Astrocyte of the spinal cord (primary cell): ENCODE data around the gene IRGC.

Experiments used
- DNase-seq: peaks from one replicate; pipeline ENCODE4 v3.0.0; 2011; ENCODE audit warnings: low read depth, low spot score
- H3K4me3 ChIP-seq: 2 replicates; pipeline ENCODE4 v1.5.1; 2011; ENCODE audit warnings: low read depth, mild to moderate bottlenecking, low read length, moderate library complexity
- in situ Hi-C: cut with HindIII; loops from 2 replicates; pipeline ENCODE4 v1.10.0; 2017; ENCODE audit warnings: low sequenced_read_pairs
- TF ChIP-seq, protein P1 (sequence below): IDR thresholded peaks from 2 replicates; pipeline ENCODE4 v1.5.1; 2012; ENCODE audit warnings: low read depth, mild to moderate bottlenecking, low read length, inconsistent platforms

The IRGC gene

GRCh38 chr19:43715776-43716175 is at the start of gene IRGC:
IRGC (plus strand) TSS chr19:43716076; CDS start chr19:43718559, 2,483 bp downstream.
- DNase-seq: no peak
- TF ChIP-seq, protein P1, sequence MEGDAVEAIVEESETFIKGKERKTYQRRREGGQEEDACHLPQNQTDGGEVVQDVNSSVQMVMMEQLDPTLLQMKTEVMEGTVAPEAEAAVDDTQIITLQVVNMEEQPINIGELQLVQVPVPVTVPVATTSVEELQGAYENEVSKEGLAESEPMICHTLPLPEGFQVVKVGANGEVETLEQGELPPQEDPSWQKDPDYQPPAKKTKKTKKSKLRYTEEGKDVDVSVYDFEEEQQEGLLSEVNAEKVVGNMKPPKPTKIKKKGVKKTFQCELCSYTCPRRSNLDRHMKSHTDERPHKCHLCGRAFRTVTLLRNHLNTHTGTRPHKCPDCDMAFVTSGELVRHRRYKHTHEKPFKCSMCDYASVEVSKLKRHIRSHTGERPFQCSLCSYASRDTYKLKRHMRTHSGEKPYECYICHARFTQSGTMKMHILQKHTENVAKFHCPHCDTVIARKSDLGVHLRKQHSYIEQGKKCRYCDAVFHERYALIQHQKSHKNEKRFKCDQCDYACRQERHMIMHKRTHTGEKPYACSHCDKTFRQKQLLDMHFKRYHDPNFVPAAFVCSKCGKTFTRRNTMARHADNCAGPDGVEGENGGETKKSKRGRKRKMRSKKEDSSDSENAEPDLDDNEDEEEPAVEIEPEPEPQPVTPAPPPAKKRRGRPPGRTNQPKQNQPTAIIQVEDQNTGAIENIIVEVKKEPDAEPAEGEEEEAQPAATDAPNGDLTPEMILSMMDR: no peak
- H3K4me3 ChIP-seq: no peak within 1 kb of the TSS
- in situ Hi-C loops: no loop called here

GRCh38 chr19:43667126-43667875 is 48.6 kb upstream of the IRGC start:
- no peak for DNase-seq
- in situ Hi-C loops: no loop called here
- peak overlapping the region; percentile 91 for H3K4me3 ChIP-seq
- TF ChIP-seq, protein P1: no peak

GRCh38 chr19:43667876-43668405 is 47.9 kb upstream of the IRGC start:
- DNase-seq: no peak
- peak overlapping the region; percentile 91 for H3K4me3 ChIP-seq
- in situ Hi-C loops: no loop called here
- TF ChIP-seq, protein P1: no peak

DNA sequence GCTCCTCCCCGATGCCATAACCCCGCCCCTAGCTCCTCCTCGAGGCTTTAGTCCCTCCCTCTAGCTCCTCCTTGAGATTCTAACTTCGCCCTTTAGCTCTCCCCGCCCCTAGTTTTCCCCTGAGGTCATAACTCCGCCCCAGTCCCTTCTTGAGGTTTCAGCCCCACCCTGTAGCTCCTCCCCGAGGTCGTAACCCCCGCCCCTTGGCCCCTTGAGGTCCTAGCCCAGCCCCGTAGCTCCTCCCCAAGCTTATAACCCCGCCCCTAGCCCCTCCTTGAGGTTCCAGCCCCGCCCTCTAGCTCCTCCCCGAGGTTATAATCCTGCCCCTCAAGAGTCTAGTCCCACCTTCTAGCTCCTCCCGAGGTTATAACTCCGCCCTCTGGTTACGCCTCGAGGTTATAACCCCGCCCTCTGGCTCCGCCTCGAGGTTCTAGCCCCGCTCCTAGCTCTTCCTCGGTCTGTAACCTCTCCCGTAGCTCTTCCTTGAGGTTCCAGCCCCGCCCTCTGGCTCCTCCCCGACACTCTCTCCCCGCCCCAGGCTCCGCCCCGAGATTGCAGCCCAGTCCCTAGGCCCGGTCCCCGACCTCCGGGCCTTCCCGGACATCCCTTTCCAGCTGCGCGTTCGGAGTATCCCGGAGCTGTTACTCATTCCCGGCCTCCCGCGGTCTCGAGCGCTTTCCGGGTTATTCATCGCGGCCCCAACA is 47.3 kb upstream of the IRGC start:
- TF ChIP-seq, protein P1: no peak
- peak; percentile 100 for DNase-seq
- peak overlapping the region; percentile 91 for H3K4me3 ChIP-seq
- in situ Hi-C loops: no loop called here

GRCh38 chr19:43672061-43672679 is 43.7 kb upstream of the IRGC start:
- TF ChIP-seq, protein P1: no peak
- no peak for DNase-seq
- no peak overlapping the region for H3K4me3 ChIP-seq
- in situ Hi-C loops: no loop called here

DNA sequence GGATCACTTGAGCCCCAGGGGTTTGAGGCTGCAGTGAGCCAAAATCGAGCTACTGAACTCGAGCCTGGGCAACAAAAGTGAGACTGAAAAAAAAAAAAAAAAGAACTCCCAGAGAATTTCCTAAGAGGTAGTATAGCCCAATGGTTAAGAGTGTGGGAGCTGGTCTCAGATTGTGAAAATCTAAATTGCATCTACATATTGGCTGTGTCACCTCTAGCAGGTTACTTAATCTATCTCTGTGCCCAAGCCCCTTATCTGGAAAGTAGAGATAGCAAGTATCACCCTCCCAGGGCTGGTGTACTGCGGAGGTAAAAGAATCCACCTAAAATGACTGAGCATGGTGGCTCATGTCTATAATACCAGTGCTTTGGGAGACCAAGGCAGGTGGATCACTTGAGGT is 42.2 kb upstream of the IRGC start:
- in situ Hi-C loops: no loop called here
- TF ChIP-seq, protein P1: no peak
- DNase-seq: no peak
- no peak overlapping the region for H3K4me3 ChIP-seq
